CD4-positive, alpha-beta T cell treated with Interleukin-4 for 4 hours (primary cell): ENCODE data around the gene WHAMM.
"Not testable (repeated sequence)": the region's sequence is repeated elsewhere in the genome, so short reads cannot be mapped to it uniquely, and the experiment has no call there.

ENCODE experiments used
- DNase-seq: peaks from one replicate; pipeline ENCODE4 v3.0.0-alpha.2; 2020

WHAMM gene

DNA sequence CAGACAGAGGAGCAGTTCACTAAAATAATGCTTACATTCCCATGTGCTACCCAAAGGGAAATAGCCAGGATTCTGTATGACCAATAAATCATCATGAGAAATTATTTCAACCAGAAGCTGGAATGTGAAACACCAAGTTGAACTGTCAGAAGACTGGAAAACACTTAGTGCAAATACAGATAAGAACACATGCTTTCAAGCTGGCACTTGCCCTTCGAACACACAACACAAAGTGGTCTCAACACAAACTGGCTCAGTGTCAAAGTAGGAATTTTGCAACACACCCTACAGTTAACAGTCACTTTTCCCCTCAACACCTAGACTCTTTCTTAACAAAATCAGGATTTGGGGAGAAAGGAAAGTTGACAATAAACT is 4.9 kb upstream of the WHAMM start:
- no peak for DNase-seq

DNA sequence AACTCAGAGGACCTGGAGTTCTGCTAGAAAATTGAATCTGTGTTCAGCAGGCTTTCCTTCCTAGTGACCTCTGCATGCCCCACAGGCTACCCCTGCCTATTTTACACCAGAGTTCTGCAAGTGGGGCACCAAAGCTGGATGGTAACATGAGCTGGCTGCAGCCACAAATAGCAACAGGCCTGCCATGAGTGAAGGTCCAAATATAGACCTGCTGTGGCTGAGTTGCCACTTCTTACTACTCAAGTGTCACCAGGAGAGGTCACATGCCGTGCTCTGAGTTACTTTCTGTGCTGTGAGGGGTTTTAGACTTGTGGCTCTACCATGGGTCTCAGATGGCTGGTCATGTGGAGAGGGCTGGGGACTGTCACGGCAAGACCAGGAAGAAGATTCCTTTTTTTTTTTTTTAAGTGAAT is 3.4 kb upstream of the WHAMM start, which contains the start of gene FSD2:
Gene FSD2, minus strand, starts transcription at position 76 of the 413 bp plus-strand sequence. CDS start 18,679 bp downstream, outside the sequence.
- DNase-seq = no peak

DNA sequence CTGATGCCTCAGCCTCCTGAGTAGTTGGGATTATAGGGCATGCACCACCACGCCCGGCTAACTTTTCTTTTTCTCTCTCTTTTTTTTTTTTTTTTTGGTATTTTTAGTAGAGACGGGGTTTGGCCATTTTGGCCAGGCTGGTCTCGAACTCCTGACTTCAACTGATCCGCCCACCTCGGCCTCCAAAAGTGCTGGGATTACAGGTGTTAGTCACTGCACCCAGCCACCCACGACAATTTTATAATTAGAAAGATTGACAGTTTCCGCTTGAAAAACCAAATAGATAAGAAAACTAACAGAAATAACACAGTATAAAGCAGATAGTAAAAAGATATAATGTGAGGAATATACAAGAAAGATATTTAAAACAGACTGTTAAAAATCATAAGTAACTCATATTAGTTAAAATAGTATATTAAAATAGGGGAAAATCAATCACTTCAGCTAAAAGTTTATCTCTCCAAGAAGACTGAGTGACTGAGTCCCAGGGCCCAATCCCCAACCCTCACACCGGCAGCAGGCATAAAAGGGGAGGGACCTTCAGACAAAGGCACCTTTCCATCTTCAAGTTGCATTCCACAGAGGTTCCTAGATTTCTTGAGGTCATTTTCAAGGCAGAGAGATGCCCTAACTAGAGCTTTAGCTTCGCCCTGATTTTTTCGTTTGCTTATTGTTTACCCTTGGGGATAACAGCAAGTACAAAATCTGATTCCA is 1.4 kb upstream of the WHAMM start:
- DNase-seq = no peak

DNA sequence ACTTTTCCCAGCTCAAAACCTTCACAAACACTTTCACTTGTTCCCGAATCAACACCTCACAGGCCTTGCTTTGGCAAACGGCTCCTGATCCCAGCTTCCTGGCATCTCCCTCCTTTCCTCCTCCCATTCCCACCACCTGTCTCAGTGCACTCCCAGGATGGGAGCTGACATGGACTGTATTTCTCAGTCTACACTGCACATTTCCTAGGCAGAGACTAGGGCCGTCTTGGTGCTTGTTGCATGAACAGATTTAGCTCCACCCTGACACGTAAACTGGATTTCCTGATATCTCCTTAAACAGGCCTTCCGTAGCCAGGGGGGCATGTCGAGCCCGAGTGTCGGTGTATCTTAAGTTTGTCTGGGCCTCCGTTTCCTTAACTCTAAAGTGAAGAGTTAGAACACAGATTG is 790 bp upstream of the WHAMM start:
- no peak for DNase-seq

DNA sequence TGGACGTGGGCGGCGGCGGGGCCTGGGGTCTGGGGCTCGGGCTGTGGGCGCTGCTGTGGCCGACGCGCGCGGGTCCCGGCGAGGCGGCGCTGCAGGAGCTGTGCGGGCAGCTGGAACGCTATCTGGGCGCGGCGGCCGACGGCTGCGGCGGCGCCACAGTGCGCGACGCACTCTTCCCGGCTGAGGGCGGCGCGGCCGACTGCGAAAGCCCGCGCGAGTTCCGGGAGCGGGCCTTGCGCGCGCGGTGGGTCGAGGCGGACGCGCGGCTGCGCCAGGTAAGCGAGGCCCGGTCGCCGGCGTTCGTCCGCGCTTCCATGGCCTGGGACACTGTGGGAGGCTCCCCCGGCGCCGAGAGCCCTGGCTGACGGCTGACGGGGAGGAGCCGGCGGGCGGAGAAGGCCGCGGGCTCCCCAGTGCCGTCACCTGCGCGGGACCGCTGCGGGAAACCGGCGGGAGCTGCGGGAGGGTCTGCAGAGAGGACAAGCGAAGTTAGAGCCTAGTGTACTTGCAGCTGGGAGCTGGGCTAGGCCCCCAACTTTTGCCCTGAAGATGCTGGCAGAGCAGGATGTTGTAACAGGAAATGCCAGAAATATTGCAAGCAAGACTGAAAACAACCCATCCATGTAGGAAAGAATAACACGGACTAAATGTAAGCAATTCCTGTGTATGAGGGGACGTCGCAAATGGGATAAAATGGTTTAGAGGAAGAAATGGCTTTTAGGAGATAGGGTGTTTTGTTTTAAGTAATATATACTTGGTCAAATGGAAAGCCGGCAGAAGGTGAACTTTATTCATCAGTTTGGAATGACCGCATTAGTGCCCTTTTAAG is 847 bp downstream of the WHAMM start:
- peak; percentile 24 for DNase-seq

DNA sequence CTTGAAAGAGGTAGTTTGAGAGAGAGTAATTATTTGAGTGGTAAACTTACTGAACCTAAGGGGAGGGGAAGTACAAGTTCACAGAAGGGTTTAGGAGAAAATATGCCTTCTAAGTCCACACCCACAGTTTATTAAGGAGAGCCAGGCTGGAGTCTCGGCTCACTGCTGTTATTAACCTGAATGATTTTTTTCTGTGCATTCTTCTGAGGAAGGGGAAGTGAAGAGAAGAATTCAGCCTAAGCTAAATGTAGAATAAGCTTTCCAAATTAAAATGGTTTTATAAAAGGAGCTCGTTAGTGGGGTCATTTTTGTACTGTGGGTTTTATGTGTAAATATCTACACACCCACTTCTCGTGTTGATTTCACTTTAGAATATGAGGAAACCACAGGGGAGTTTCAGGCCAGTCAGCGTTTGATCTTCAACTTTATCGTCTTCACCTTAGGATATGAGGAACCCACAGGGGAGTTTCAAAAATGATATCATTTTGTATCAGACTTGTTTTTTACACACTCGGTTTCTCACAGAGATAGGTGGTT is 1.5 kb downstream of the WHAMM start:
- peak; percentile 91 for DNase-seq

DNA sequence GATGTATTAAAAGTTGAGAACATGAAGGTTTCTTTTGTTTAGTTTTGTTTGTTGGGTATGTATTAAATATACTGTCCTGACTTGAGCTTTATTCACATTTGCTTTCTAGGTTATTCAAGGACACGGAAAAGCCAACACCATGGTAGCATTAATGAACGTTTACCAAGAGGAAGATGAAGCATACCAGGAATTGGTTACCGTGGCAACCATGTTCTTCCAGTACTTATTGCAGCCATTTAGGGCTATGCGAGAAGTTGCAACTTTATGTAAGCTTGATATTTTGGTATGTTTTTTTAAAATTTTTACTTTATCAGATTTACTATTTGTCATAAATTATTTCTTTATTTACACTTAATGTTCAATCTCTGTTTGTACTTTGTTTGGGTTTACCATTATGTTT is 3.6 kb downstream of the WHAMM start:
- DNase-seq = no peak

DNA sequence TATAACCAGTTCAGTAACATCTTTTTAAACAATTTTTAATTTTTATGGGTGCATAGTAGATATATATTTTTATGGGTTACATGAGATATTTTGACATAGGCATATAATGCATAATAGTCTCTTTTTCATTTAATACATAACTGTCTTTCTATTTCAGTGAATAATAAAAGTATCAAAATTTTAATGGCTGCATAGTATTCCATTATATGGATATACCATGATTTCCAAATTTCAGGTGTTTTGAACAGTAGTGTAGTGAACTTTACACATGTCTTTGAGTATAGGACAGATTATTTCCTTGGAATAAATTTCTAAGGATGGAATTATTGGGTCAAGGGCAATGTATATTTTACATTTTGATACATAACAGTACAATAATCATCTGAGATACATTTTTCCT is 10.7 kb downstream of the WHAMM start:
- DNase-seq = no peak

DNA sequence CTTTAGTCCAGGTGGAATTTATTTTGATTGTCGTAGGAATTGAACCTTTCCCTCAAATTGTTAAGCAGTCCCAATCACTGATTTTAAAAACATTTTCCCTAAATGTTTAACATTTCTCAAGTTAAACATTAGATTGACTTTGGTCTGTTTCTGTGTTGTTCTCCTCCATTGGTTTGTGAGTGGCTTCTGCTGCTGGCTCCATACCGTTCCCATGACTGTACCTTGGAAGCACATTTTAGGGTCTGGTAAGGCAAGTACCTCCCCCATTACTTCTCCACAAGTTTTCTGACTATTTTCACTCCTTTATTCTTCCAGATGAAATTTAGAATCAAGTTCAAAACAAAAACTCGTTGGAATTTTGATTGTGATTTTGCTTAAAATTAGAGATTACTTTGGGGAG is 12.0 kb downstream of the WHAMM start:
- DNase-seq = not testable (repeated sequence)

DNA sequence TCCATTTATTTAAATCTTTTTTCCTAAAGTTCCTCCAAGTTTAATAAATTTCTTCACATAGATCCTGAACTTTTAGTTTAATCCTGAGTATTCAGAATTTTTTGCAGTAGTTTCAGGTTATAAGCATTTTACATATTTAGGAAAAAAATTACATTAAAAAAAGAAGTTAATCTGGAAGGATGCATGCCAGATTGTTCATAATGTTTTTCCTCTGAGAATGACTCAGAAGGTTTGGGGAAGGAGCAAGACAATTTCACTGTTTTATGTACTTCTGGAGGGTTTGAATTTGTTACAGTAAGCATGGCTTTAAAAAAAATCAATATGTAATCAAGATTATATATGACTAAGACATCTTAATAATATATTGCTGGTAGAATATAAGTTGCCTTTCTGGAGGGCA is 12.4 kb downstream of the WHAMM start:
- not testable (repeated sequence) for DNase-seq

DNA sequence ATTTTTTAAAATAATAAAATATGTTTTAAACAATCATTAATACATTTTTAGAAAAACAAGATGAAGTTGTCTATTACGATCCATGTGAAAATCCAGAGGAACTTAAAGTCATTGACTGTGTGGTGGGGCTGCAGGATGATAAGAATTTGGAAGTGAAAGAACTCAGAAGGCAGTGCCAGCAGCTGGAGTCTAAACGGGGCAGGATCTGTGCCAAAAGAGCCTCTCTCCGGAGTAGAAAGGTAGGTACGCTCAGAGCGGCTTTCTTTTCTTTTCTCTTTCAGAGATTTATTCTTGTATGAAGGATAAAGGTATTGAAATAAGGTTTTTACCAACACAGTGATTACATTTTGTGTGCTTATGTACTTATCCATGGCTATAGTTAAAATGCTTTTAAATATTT is 13.6 kb downstream of the WHAMM start:
- no peak for DNase-seq

DNA sequence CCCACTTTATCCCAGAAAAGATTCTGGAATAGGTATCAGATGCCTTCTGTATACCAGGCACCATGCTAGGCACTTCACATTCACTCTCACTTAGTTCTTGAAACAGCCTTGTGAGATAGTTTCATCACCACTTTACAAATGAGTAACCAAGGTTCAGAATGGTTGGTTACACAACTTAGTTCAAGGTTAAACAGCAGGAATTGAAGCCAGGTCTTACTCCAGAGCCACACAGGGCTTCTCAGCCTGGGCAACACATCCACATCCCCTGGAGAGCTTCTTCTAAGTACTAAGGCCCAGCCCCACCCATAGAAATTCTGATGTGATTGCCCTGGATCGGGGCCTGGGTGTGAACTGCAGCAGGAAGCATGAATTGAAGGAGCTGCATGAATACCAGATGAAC is 18.6 kb downstream of the WHAMM start:
- DNase-seq = no peak

DNA sequence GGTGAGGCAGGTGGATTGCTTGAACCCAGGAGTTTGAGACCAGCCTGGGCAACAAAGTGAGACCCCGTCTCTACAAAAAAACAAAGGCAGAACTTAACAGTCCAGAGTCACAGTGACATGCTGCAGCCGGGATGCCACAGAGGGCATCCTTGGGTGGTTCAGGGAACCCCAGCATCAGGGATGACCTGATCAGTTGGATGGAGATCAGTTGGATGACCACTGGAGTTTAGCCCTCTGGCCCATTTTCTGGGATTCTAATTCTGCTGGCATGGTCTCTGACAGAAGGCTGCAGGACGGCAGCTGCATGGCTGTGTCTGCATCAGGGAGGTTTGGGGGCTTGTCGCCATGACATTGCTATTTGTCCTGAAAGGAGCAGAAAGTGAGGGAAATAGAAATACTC is 19.8 kb downstream of the WHAMM start:
- DNase-seq = no peak

DNA sequence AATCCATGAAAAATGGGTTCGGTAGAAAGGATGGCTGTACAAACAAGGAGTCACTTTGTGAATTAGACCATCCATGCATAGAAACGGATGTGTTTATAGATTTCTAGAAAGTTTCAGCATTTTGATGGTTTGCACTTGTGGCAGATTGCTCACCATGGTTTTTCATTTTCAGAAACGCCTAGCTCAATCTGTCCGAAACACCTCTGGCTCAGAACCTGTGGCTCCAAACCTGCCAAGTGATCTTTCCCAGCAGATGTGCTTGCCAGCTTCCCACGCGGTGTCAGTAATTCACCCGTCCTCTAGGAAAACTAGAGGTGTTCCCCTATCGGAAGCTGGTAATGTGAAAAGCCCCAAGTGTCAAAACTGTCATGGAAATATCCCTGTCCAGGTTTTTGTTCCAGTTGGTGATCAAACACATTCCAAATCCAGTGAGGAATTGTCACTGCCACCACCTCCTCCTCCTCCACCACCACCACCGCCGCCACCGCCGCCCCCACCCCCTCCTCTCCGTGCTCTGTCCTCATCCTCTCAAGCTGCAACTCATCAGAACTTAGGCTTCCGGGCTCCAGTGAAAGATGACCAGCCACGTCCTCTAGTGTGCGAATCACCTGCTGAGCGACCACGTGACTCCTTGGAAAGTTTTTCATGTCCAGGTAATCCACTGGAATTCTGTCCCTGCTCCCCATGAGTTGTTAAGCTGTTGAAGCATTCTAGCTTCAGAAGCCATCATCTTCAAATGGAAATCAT is 21.2 kb downstream of the WHAMM start:
- DNase-seq = no peak

DNA sequence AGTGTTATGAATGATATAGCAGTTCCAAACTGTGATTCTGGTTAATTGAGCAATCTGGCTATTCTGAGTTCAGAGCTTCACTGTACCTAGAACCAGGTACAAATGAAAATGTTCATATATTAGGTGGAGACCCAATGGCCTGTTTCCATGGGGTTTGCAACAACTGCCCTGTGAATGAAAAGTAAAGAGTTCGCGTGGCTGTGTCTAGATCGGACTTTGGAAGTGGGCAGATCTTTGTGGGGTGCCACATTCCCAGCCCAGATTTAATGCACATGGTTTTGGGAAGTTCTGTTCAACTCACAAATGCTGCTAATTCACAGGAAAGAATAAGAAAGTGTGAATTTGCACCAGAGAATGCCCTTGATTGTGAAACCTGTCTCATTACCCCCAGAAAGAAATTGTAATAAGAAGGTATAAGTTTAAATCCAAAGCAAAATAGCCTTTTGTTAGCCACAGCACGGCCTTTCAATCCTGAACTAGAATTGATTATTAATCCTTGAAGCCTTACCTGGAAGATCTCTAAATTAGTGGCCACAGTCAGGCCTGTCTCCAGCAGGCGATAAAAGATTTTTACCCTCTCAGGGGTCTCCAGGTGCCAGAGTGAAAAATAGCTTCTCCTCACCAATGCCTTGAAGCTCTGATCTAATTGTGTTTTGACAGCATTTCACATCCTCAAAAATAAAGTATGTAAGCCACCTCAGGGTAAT is 22.6 kb downstream of the WHAMM start:
- DNase-seq = no peak

DNA sequence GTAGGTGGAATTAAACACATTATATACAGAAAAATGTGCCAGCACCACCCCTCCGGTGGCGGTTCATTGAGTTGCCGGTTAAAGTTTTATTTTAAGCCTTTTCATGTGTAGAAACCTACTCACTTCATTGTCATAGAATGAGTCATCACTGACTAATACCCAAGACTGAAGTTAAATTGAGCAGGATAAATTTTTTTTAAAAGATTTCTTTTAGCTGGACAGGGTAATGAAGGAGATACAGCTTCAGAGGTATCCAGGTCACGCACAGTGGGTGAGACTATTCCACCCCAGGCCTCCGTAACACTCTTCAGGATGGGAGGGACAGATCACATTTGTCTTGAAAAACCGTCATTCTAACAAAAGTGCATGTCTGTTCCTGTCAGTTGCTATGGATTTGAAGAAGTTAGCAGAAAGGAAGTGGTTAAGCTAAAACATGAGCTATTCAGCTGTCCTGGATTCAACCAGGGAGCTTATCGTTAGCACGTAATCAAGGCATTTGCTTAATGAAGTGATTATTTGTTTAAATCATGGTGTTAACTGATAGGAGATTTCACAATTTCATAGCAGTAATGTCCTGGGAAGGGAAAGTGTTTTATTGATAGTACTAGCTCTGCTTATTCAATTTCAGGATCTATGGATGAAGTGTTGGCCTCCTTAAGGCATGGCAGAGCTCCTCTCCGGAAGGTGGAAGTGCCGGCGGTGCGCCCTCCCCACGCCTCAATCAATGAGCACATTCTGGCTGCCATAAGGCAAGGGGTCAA is 23.4 kb downstream of the WHAMM start:
- DNase-seq = peak; percentile 53

DNA sequence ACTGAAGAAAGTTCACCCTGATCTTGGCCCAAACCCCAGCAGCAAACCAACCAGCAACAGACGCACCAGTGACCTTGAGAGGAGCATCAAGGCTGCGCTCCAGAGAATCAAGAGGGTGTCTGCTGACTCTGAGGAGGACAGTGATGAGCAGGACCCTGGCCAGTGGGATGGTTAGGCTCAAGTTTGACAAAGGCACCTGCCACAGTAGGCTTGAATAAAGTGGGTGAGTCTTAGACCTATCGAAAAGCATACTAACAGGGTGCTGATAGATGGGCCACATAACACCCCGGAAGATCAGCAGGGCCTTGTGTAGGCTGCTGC is 23.9 kb downstream of the WHAMM start:
- no peak for DNase-seq

DNA sequence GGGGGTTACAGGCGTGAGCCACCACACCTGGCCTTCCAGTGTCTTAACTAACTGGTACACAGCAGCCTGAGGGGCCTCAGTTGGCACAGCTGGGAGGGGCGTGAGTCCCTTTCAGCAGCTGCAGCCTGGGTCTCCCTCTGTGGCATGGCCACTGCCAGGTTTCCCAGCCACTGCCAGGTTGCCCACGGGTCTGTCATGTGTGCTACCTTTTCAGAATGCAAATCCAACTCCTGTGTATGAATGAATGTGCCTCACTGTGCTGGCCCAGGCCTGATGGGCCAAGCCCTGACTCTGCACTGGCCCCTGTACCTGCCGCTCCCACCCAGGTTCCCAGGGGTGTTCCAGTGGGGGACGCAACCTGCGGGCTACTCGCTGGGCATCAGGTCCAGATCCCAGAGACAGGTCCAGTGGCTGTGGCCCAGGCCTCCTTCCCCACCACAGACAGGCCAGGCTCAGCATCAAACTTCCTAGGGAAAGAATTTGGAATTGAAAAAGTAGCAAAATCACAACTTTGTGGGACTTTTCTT is 26.0 kb downstream of the WHAMM start:
- DNase-seq = no peak

DNA sequence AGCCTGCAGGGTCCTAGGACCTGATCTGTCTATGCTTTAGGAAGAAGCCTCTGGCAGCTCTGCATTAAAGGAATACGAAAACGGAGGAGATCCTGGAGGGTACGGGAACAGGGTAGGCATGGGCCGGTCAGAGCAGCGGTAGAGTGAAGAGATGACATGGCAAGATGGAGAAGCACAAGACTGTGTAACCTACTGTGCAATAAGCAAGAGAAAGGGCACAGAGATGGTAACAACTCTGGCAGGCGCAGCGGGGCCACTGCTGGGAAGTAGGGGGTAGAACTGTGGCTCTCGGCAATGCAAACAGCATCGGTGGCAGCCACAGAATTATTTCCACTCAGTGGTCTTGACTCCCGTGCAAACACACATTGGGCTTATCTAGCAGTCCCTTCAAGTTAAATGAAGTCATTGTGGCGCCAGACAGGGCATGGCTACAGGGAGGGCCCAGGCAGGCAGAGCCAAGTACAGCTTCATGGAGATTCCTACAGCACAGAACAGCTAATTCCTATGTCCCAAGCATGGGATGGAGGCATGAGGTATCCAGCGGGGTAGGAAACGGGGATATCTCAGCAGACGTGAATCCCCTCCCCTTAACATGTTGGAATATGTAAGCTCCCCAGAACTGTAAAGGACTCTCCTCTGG is 28.8 kb downstream of the WHAMM start:
- DNase-seq = no peak

DNA sequence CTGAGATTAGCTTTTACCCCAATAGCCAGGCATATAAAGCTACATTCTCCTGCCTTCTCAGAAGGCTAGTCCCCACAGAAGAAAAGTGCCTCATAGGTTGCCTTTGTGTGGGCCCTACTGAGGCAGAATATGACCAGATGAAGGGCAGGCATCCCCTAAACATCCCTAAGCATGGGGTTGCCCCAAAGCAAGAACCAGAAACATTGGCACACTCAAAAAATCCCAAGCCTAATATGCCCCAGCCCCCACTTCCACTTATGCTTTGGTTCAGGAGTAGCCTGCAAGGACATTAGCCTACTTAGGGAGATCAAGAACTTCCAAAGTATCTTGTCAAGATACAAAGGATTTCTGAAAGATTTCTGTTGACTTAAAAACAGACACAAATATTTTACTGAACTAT is 29.7 kb downstream of the WHAMM start:
- no peak for DNase-seq

DNA sequence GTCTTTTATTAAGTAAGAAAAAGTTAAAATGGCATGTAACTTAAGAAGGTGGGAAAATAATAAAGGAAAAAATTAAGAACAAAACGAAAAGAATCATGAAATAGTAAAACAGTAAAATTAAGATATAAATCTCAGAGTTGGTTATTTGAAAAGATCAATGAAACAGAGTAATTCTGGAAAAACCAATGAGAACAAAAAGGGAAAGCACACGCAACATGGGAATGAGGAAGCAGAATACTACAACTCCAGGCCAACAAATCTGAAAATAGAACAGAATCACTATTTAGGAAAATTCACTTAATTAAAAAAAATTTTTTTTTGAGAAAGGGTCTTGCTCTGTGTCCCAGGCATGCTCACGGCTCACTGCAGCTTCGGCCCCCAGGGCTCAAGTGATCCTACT is 30.7 kb downstream of the WHAMM start:
- DNase-seq = no peak
